Common myeloid progenitor, CD34-positive (primary cell): ENCODE measurements around the gene ZDHHC11.
"Not testable (repeated sequence)": the region's sequence is repeated elsewhere in the genome, so short reads cannot be mapped to it uniquely, and the experiment has no call there.

Source experiments
- CTCF ChIA-PET: fragments of 350-600 bp; sonication (Branson Sonifier 250); formaldehyde crosslinking; loops from one replicate; lab custom pipeline; 2021; ENCODE audit warnings: antibody characterized with exemption; lab: Charles Lee
- POLR2A ChIA-PET: fragments of 350-600 bp; sonication (Branson Sonifier 250); formaldehyde crosslinking; loops from one replicate; lab custom pipeline; 2021; ENCODE audit warnings: antibody characterized with exemption; lab: Charles Lee
- DNase-seq, 3 donors: peaks; one replicate each; pipeline versions ENCODE4 v3.0.0 to v3.0.0-alpha.2; 2013
- H3K27ac ChIP-seq, 2 experiments: 1 replicate in 1 of 2; 2 replicates in 1 of 2; pipeline ENCODE4 v1.7.0; 2013; ENCODE audit warnings: inconsistent platforms in 2 of 2, low read length in 2 of 2, mild to moderate bottlenecking in 2 of 2, low read depth in 1 of 2, moderate library complexity in 1 of 2; ENCODE audit not compliant: severe bottlenecking in 2 of 2, insufficient read depth in 1 of 2, poor library complexity in 1 of 2
- H3K27me3 ChIP-seq, 5 experiments: replicated peaks in 2 of 5; 1 replicate in 3 of 5; 2 replicates in 2 of 5; pipeline versions ENCODE4 v1.6.1 to v1.7.0; 2013; ENCODE audit warnings: low read length in 4 of 5, mild to moderate bottlenecking in 2 of 5, moderate library complexity in 2 of 5, inconsistent platforms in 1 of 5; ENCODE audit not compliant: insufficient read depth in 5 of 5, control insufficient read depth in 4 of 5
- H3K36me3 ChIP-seq, 4 experiments: 1 replicate in 2 of 4; 2 replicates in 2 of 4; pipeline versions ENCODE4 v1.6.1 to v1.7.0; 2013; ENCODE audit warnings: low read length in 3 of 4, control low read depth in 1 of 4, mild to moderate bottlenecking in 1 of 4; ENCODE audit not compliant: control insufficient read depth in 4 of 4, insufficient read depth in 4 of 4
- H3K4me1 ChIP-seq, 4 experiments: 1 replicate in 3 of 4; 2 replicates in 1 of 4; pipeline versions ENCODE4 v1.6.1 to v1.7.1; 2013; ENCODE audit warnings: low read length in 3 of 4, mild to moderate bottlenecking in 3 of 4, control low read depth in 1 of 4, inconsistent platforms in 1 of 4, moderate library complexity in 1 of 4; ENCODE audit not compliant: control insufficient read depth in 4 of 4, insufficient read depth in 4 of 4; ENCODE audit errors: control extremely low read depth in 1 of 4
- H3K4me3 ChIP-seq, 7 experiments: 1 replicate in 4 of 7; 2 replicates in 3 of 7; pipeline versions ENCODE4 v1.5.1 to v1.7.0; 2013; ENCODE audit warnings: mild to moderate bottlenecking in 7 of 7, low read length in 6 of 7, moderate library complexity in 6 of 7, inconsistent platforms in 2 of 7, low read depth in 2 of 7, control low read depth in 1 of 7; ENCODE audit not compliant: insufficient read depth in 4 of 7, control insufficient read depth in 1 of 7; ENCODE audit errors: extremely low read depth in 1 of 7
- H3K9me3 ChIP-seq, 5 experiments: 1 replicate in 4 of 5; 2 replicates in 1 of 5; pipeline versions ENCODE4 v1.6.1 to v1.7.1; 2013; ENCODE audit warnings: low read length in 4 of 5, mild to moderate bottlenecking in 2 of 5, inconsistent platforms in 1 of 5, low read depth in 1 of 5, moderate library complexity in 1 of 5; ENCODE audit not compliant: control insufficient read depth in 4 of 5, insufficient read depth in 2 of 5; ENCODE audit errors: control extremely low read depth in 1 of 5
- whole genome bisulfite sequencing: methylation state at CpG from one replicate; pipeline ENCODE4 v1.1.5; 2013; ENCODE audit not compliant: insufficient coverage; 5-methylcytosine and 5-hydroxymethylcytosine counted together

The ZDHHC11 gene

DNA sequence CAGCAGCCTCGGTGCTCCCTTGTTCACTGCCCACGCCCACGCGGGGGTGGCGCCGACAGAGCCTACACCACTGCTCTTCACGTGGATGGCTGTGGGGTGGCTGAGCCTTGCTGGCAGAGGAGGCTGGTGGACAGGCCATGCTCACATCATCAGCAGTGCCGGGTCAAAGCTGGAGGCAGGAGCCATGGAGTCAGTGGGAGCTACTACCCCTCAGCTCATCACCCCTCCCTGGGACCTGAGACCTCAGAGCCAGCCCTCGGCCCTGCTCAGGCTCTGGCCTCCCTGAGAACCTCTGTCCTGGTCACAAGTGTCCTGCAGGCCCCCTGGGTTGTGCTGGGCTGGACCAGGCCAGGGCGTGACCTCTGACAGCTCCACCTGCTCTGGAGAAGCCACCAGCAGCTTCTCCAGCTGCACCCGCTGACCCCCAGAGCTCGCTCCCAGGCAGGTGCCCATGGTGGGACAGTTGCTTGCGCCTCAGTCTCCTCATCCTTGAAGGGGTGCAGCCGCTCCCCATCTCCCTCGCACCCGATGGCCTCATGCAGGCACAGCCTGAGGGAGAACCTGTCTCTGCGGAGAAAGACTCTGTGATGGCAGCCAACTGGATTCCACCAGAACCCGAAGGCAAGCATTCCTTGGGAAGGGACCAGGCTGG is 75.8 kb downstream of the ZDHHC11 start:
- H3K4me1 ChIP-seq, H3K9me3 ChIP-seq, DNase-seq, H3K36me3 ChIP-seq, POLR2A ChIA-PET, H3K27ac ChIP-seq, H3K4me3 ChIP-seq, H3K27me3 ChIP-seq, CTCF ChIA-PET: not testable (repeated sequence)
- WGBS = 93% methylated on average over 13 of the region's 18 CpGs

DNA sequence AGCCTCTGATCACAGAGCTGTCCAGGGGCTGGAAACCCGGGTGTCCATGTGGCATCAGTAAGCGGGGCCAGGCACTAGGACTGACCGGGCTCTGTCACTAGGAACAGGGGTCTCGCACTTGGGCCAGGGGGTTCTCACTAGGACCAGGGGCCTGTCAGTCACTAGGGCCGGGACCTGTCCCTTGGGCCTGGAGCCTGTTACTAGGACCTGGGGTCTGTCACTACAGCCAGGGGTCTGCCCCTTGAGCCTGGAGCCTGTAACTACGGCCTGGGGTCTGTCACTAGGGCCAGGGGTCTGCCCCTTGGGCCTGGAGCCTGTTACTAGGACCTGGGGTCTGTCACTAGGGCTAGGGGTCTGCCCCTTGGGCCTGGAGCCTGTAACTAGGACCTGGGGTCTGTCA is 76.5 kb downstream of the ZDHHC11 start:
- 94% methylated on average over 2 of the region's 6 CpGs for WGBS

DNA sequence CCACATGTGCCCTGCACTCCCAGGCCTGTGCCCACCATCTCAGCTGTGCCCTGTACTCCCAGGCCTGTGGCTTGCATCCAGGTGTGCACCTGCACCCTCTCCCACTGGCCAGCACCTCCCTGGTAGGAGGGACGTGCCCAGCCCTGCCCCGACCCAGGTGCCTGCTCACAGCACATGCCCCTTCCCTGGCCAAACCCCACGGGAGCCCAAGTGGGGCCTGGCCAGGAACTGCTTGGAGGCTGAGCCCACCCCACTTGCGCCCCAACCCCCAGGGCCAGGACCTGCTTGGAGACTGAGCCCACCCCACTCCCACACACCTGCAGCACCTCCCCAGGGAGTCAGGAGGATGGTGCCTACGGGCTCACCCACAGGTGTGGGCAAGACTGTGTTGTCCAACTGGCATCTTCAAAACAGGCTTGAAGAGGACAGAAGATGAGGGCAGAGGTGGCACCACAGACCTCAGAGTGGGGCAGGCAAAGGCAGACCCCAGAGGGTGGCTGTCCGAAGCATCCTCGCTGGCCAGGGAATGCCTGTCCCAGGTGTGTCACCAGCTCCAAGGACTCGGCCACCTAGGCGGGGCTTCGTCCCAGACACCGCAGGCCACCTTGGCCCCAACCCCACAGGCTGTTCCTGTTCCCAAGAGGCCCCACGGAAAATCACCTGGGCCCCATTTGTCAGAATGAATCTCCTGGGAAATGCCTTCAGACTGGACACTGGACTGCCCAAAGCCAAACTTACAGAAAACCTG is 77.1 kb downstream of the ZDHHC11 start:
- no peak for DNase-seq
- ChIA-PET POLR2A (no interaction called here), CTCF (no interaction called here)
- H3K27me3 ChIP-seq = peaks cover 0 to 4% (median 0%) of the 10 kb centered on the region in 5 experiments
- no peak overlapping the region for H3K4me3 ChIP-seq
- WGBS = 94% methylated on average over 6 of the region's 12 CpGs
- H3K4me1 ChIP-seq = no peaks in the 10 kb centered on the region
- no peaks in the 10 kb centered on the region for H3K36me3 ChIP-seq
- no peak overlapping the region for H3K27ac ChIP-seq
- H3K9me3 ChIP-seq = no peaks in the 10 kb centered on the region

More for the DNA sequence above, 76.5 kb downstream of the ZDHHC11 start:
- H3K27me3 ChIP-seq, H3K27ac ChIP-seq, CTCF ChIA-PET, H3K36me3 ChIP-seq, DNase-seq, H3K4me1 ChIP-seq, POLR2A ChIA-PET, H3K4me3 ChIP-seq, H3K9me3 ChIP-seq: not testable (repeated sequence)

DNA sequence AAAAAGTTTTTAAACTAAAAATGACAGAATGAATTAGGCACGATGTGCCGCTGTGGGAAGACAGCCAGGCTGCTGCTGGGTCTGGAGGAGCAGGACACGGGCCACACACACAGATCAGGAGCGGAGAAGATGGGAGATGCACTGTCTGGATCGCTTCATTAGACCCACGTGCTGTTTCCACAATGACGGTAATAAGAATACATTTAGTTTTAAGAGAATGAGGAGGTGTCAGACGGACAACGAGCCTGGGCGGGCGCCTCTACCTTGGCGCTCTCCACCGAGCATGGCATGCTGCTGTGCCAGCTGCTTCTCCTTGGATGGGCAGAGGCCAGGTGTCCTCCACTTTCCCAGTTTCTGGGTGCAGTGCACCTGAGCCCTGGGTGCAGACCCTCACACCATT is 77.9 kb downstream of the ZDHHC11 start:
- H3K4me3 ChIP-seq, DNase-seq, H3K36me3 ChIP-seq, POLR2A ChIA-PET, H3K27ac ChIP-seq, H3K27me3 ChIP-seq, H3K4me1 ChIP-seq, CTCF ChIA-PET, H3K9me3 ChIP-seq: not testable (repeated sequence)
- WGBS = 91% methylated on average over 12 of the region's 13 CpGs

DNA sequence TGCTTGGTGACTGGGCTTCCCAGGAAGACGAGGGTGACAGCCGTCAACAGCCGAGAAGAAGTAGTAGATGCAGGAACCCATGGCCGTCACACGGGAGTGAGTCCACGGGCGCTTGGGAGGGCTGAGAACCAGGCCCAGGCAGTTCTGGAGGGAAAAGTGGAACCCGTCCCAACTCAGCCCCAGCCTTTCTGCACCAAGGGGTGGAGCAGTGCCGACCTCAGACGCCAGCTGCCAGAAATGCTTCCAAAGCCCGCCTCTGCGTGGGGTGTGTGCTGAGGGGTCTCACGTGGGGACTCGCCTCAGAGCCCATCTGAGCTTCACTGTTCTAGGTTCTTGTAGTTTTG is 78.3 kb downstream of the ZDHHC11 start:
- CTCF ChIA-PET, H3K27ac ChIP-seq, H3K4me3 ChIP-seq, DNase-seq, H3K9me3 ChIP-seq, H3K4me1 ChIP-seq, POLR2A ChIA-PET, H3K36me3 ChIP-seq, H3K27me3 ChIP-seq: not testable (repeated sequence)
- no CpG with 5 or more reads among the region's 14 CpGs for WGBS

DNA sequence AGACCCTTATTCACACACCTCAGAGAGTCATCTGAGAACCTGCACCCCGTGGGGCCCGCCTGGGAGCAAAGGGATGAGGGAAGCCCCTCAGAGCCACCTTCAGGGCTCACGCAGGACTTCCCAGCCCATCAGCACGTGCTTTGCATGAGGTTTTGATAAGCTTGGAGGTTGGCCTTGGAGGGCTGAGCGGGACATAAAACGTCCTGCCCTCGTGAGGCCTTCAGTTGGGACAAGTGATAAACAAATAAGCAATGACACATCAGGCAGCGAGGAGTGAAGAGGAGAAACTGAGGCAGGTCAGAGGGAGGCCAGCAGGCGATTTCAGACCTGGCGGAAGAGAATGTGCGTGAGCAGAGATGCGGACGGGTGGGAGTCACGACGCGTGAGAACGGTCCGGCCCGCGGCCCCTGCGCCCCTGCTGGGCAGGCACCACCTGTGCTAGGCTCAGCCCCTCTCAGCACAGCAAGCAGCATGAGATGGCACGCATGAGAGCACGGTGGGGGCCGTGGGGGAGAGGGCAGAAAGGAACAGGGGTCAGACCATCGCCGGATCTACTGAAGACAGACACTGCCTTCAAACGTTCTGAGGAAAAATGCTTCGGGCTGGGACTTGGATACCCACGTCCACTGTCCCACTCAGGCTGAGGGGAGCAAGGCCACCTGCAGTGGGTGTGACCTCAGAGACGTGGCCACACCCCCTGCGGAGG is 78.8 kb downstream of the ZDHHC11 start:
- POLR2A ChIA-PET, H3K4me1 ChIP-seq, H3K4me3 ChIP-seq, H3K9me3 ChIP-seq, DNase-seq, H3K27me3 ChIP-seq, CTCF ChIA-PET, H3K36me3 ChIP-seq, H3K27ac ChIP-seq: not testable (repeated sequence)
- no CpG with 5 or more reads among the region's 31 CpGs for WGBS

DNA sequence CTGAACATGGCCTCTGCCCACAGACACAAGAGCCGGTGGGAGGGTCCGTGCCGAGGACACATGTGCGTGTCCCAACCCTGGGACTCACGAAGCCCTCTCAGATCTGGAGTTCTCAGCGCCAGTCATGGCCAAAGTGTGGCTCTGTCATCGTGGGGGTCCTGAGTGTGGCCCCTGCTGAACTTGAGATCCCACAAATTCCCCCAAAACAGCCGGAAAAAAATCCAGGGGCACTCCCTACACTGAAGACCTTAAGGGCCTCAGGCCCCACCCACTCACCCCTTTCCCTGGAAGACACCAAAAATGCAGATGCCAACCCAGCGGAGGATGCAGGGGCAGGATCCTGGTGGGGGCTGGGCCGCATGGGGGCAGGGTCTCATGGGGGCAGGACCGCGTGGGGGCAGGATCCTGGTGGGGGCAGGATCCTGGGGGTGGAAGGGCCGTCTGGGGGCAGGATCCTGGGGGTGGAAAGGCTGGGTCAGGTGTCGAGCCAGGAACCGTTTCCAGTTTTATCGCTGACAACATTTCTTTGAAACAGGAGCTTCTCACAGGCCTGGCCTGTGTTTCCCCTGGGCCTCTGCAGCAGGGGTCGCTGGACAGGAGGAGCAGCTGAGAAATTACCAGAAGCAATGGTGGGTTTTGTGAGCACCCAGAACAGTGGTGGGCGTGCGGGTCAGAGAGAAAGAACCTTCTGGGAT is 79.6 kb downstream of the ZDHHC11 start:
- POLR2A ChIA-PET, CTCF ChIA-PET, H3K27ac ChIP-seq, H3K27me3 ChIP-seq, H3K9me3 ChIP-seq, H3K4me3 ChIP-seq, H3K36me3 ChIP-seq, DNase-seq, H3K4me1 ChIP-seq: not testable (repeated sequence)
- WGBS = 95% methylated on average over 12 of the region's 19 CpGs
